Stimulated activated CD4-positive, alpha-beta T cell treated with anti-CD3 and anti-CD28 coated beads, Interleukin-1b, Interleukin-23, amount 100 ng/mL, for 1 hour (primary cell): ENCODE measurements around the gene RHOB.
"Not testable (repeated sequence)": the region's sequence is repeated elsewhere in the genome, so short reads cannot be mapped to it uniquely, and the experiment has no call there.

Experiments used
- DNase-seq, 2 donors: peaks; one replicate each; pipeline ENCODE4 v3.0.0-alpha.2; 2020; ENCODE audit warnings: low read depth in 2 of 2

Gene RHOB

GRCh38 chr2:20476481-20476880 is 29.6 kb downstream of the RHOB start:
- no peak for DNase-seq

GRCh38 chr2:20476950-20477349 is 30.1 kb downstream of the RHOB start:
- DNase-seq = no peak

- no peak for DNase-seq
Measured at GRCh38 chr2:20478961-20479360, 32.1 kb downstream of the RHOB start.

GRCh38 chr2:20479835-20480234 is 33.0 kb downstream of the RHOB start:
- no peak for DNase-seq

GRCh38 chr2:20480913-20481312 is 34.0 kb downstream of the RHOB start:
- DNase-seq = no peak

- no peak for DNase-seq
Measured at GRCh38 chr2:20481798-20482405, 35.0 kb downstream of the RHOB start.

- DNase-seq = no peak
Measured at GRCh38 chr2:20482725-20483124, 35.9 kb downstream of the RHOB start.

- no peak for DNase-seq
Measured at GRCh38 chr2:20483194-20483895, 36.5 kb downstream of the RHOB start.

- no peak for DNase-seq
Measured at GRCh38 chr2:20484034-20484617, 37.3 kb downstream of the RHOB start.

GRCh38 chr2:20484810-20485611 is 38.1 kb downstream of the RHOB start:
- no peak for DNase-seq

- no peak for DNase-seq
Measured at GRCh38 chr2:20485612-20486388, 38.9 kb downstream of the RHOB start.

- no peak for DNase-seq
Measured at GRCh38 chr2:20486571-20486970, 39.7 kb downstream of the RHOB start.

GRCh38 chr2:20487030-20487391 is 40.1 kb downstream of the RHOB start:
- no peak for DNase-seq

GRCh38 chr2:20487392-20488174 is 40.7 kb downstream of the RHOB start:
- DNase-seq = no peak

GRCh38 chr2:20488201-20488641 is 41.3 kb downstream of the RHOB start:
- no peak for DNase-seq

- DNase-seq = no peak
Measured at GRCh38 chr2:20488782-20489181, 41.9 kb downstream of the RHOB start.

- no peak for DNase-seq
Measured at GRCh38 chr2:20490300-20491181, 43.7 kb downstream of the RHOB start.

GRCh38 chr2:20491739-20492531 is 45.1 kb downstream of the RHOB start:
- no peak for DNase-seq

GRCh38 chr2:20493095-20493494 is 46.2 kb downstream of the RHOB start:
- not testable (repeated sequence) for DNase-seq
